SK-N-MC (cell line): ENCODE results near the gene DMAC2.

Experiments used
- EZH2 ChIP-seq: fragments of 200-600 bp; sonication (generic); IDR thresholded peaks from one replicate; pipeline ENCODE4 v1.6.1; 2017; ENCODE audit warnings: antibody characterized with exemption
- FOXP2 ChIP-seq: optimal IDR thresholded peaks from 2 replicates; pipeline ENCODE3; 2011; ENCODE audit warnings: mild to moderate bottlenecking, moderate library complexity; ENCODE audit not compliant: insufficient read depth; ENCODE audit errors: extremely low read length, control extremely low read depth
- POLR2AphosphoS5 ChIP-seq: IDR thresholded peaks from 2 replicates; pipeline ENCODE4 v1.6.1; 2012; ENCODE audit warnings: mild to moderate bottlenecking, low read depth, low read length, borderline replicate concordance

DNA sequence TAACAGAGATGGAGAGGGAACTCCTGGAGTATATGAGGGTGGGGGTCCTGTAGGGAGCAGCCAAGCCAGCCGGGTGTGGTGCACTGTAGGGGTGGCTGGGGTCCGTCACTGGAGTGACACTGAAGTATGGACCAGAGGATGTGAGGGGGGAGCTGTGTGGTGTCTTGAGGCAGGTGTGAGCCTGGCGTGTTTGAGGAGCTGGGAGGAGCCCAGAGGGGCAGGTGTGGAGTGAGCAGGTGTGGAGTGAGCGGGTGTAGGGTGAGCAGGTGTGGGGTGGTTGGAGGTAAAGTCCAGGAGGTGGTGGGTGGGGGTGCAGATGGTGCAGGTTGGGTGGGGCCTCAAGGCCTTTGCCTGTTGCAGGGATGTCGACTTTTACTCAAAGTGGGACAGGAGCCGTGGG lies 18.4 kb downstream of the DMAC2 start:
- no peak for TF ChIP-seq POLR2AphosphoS5
- TF ChIP-seq EZH2, result no peak
- no peak for TF ChIP-seq FOXP2
